HepG2 (cell line): ENCODE measurements around the gene BTBD17.

Experiments used
- CBX5 ChIP-seq: sonication (generic); formaldehyde crosslinking; IDR thresholded peaks from 2 replicates; pipeline ENCODE4 v1.4.0; 2020; ENCODE audit warnings: missing genetic modification reagents, borderline replicate concordance
- HDAC2 ChIP-seq: sonication (generic); formaldehyde crosslinking; IDR thresholded peaks from 2 replicates; pipeline ENCODE4 v1.4.0; 2020; ENCODE audit warnings: missing genetic modification reagents
- HIVEP1 ChIP-seq: sonication (generic); formaldehyde crosslinking; IDR thresholded peaks from 2 replicates; pipeline ENCODE4 v1.4.0; 2020; ENCODE audit warnings: mild to moderate bottlenecking, missing genetic modification reagents
- POLR2A ChIP-seq, 2 experiments: IDR thresholded peaks; 2 replicates each; pipeline ENCODE4 v1.6.1; 2011; ENCODE audit warnings: low read depth in 2 of 2, low read length in 2 of 2, mild to moderate bottlenecking in 1 of 2, moderate library complexity in 1 of 2; ENCODE audit not compliant: insufficient read depth in 1 of 2
- ZNF331 ChIP-seq: sonication (generic); formaldehyde crosslinking; IDR thresholded peaks from 2 replicates; pipeline ENCODE4 v1.4.0; 2020; ENCODE audit warnings: missing genetic modification reagents
- ZNF629 ChIP-seq: sonication (generic); formaldehyde crosslinking; conservative IDR thresholded peaks from 2 replicates; pipeline ENCODE4 v1.5.0; 2020; ENCODE audit warnings: missing genetic modification reagents
- TF ChIP-seq, protein P1 (sequence below): sonication (generic); formaldehyde crosslinking; IDR thresholded peaks from 2 replicates; pipeline ENCODE4 v1.5.0; 2020; ENCODE audit warnings: missing genetic modification reagents, mild to moderate bottlenecking, borderline replicate concordance

DNA sequence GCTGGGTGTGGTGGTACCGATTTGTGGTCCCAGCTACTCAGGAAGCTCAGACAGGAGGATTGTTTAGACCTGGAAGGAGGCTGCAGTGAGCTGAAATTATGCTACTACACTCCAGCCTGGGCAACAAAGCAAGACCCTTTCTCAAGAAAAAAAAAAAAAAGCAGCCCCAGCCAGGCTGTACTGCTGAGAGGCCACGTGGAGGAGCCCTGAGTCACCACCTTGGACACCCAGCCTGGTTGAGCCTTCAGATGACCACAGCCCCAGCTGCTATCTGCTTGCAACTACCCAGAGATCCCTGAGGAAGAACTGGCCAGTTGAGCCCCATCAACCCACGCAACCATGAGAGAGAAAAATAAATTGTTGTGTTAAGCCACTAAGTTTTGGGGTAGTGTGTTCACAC lies 46.6 kb upstream of the BTBD17 start:
- no peak for TF ChIP-seq ZNF331 (CRISPR knock-in tag)
- TF ChIP-seq, protein P1, sequence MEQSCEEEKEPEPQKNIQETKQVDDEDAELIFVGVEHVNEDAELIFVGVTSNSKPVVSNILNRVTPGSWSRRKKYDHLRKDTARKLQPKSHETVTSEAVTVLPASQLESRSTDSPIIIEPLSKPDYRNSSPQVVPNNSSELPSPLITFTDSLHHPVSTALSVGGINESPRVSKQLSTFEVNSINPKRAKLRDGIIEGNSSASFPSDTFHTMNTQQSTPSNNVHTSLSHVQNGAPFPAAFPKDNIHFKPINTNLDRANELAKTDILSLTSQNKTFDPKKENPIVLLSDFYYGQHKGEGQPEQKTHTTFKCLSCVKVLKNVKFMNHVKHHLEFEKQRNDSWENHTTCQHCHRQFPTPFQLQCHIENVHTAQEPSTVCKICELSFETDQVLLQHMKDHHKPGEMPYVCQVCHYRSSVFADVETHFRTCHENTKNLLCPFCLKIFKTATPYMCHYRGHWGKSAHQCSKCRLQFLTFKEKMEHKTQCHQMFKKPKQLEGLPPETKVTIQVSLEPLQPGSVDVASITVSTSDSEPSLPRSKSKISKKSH (CRISPR knock-in tag) = no peak
- TF ChIP-seq POLR2A (IDR thresholded peaks at IDR 0.05; ENCODE audit: insufficient read depth in 1 of 2, low read depth in 2 of 2, low read length in 2 of 2) = no peak
- TF ChIP-seq HIVEP1 (CRISPR knock-in tag) = no peak
- TF ChIP-seq ZNF629 (CRISPR knock-in tag) = no peak
- peak; percentile 73; the same call in 1 of the 2 replicates for TF ChIP-seq CBX5 (CRISPR knock-in tag)
- no peak for TF ChIP-seq HDAC2 (CRISPR knock-in tag)
